ENCODE measurements around the gene RGS6. TPM values are rescaled to one million over a fixed set of nuclear protein-coding genes. Genes with fewer than 3 reads are reported as not detected.

The RGS6 gene
- total and polyA plus RNA-seq, 4 donors, result 0.21 to 5.4 (median 0.45) TPM

DNA sequence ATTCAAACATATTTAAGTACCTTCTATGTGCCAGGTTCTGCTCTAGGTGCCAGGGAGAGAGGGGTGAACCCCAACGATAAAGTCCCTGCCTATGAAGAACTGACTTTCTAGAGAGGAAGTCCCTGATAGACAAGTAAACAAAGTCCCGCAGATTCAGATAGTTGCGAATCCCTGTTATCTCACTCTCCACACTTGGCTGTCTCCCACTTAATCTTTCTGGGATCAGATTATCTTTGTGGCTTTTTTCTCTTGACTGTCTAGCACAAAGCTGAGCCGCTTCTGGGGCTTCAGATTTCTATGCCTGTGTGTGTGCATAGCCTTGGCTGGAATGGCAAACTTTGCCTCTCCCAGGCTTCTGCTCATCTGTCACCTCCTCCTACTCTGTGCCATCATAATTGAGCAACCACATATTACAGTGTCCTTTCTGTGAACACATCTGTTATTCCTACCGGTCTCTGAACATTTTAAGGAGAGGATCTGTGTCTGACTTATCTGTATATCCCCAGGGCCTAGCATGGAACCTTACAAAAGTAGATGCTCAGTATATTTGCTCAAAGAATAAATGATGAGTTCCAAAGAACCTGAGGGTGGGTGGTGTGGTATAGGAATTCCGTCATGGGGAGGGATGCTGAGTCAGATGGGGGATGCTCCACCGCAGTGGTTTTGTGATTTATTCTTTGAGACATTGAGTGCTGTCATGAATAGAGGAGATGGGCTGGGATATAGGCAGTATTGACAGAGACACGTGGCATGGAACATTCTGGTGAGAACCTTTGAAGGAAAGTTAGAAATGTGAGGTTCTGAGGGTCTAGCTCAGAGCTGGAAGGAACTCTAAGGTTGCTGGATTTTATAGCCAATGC lies 28.5 kb downstream of the RGS6 start:
- no peak for ATAC-seq (ENCODE audit: insufficient read depth, low FRiP score)

DNA sequence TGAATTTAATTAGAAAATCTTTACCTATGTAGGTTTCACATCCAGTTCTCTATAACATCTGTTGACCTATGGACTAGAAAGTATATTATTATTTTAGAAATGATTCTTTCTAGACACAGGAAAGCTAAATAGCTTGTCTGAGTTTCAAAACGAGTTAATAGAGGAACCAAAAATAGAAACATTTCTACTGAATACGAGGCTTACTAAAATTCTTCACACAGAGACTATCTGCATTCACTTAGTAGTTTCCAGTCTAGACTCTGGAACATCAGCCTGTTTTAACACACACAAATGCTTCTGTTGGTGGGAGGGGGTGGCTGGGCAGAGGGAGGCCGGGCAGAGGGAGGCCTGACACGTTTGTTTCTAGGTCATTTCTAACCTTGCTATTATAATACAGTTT lies 29.7 kb downstream of the RGS6 start:
- no peaks in the 10 kb centered on the region for H3K9me3 ChIP-seq (ENCODE audit: control insufficient read depth in 4 of 4, insufficient read depth in 3 of 4, low read length in 3 of 4)
- no peaks in the 10 kb centered on the region for H3K36me3 ChIP-seq (ENCODE audit: control insufficient read depth in 4 of 4, insufficient read depth in 4 of 4, low read length in 4 of 4)
- H3K9ac ChIP-seq (ENCODE audit: insufficient read depth in 1 of 2, low read length in 2 of 2), result no peak overlapping the region
- ATAC-seq (ENCODE audit: insufficient read depth, low FRiP score) (no peak), DNase-seq (no peak)
- 66 to 69% methylated on average over 4 of the region's 4 CpGs for WGBS, 2 donors
- H3K4me3 ChIP-seq, result no peak overlapping the region
- peaks cover 0 to 13% (median 4%) of the 10 kb centered on the region in 5 donors for H3K4me1 ChIP-seq (ENCODE audit: control insufficient read depth in 5 of 5, insufficient read depth in 5 of 5, low read length in 5 of 5)
- no peak overlapping the region for H3K27ac ChIP-seq (ENCODE audit: low read depth in 1 of 2, low read length in 1 of 2)
- TF ChIP-seq, protein P1, sequence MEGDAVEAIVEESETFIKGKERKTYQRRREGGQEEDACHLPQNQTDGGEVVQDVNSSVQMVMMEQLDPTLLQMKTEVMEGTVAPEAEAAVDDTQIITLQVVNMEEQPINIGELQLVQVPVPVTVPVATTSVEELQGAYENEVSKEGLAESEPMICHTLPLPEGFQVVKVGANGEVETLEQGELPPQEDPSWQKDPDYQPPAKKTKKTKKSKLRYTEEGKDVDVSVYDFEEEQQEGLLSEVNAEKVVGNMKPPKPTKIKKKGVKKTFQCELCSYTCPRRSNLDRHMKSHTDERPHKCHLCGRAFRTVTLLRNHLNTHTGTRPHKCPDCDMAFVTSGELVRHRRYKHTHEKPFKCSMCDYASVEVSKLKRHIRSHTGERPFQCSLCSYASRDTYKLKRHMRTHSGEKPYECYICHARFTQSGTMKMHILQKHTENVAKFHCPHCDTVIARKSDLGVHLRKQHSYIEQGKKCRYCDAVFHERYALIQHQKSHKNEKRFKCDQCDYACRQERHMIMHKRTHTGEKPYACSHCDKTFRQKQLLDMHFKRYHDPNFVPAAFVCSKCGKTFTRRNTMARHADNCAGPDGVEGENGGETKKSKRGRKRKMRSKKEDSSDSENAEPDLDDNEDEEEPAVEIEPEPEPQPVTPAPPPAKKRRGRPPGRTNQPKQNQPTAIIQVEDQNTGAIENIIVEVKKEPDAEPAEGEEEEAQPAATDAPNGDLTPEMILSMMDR (IDR thresholded peaks at IDR 0.05; ENCODE audit: control extremely low read depth, extremely low read depth), result no peak
- no peaks in the 10 kb centered on the region for H3K27me3 ChIP-seq (ENCODE audit: control insufficient read depth in 3 of 3, insufficient read depth in 3 of 3, low read length in 2 of 3)

More for the DNA sequence above, 28.5 kb downstream of the RGS6 start:
- no peak overlapping the region for H3K4me3 ChIP-seq
- no peak overlapping the region for H3K27ac ChIP-seq (ENCODE audit: low read depth in 1 of 2, low read length in 1 of 2)
- TF ChIP-seq, protein P1 (IDR thresholded peaks at IDR 0.05; ENCODE audit: control extremely low read depth, extremely low read depth), result no peak
- no peaks in the 10 kb centered on the region for H3K36me3 ChIP-seq (ENCODE audit: control insufficient read depth in 4 of 4, insufficient read depth in 4 of 4, low read length in 4 of 4)
- no peaks in the 10 kb centered on the region for H3K27me3 ChIP-seq (ENCODE audit: control insufficient read depth in 3 of 3, insufficient read depth in 3 of 3, low read length in 2 of 3)
- H3K4me1 ChIP-seq (ENCODE audit: control insufficient read depth in 5 of 5, insufficient read depth in 5 of 5, low read length in 5 of 5), result peaks cover 0 to 13% (median 4%) of the 10 kb centered on the region in 5 donors
- no peak overlapping the region for H3K9ac ChIP-seq (ENCODE audit: insufficient read depth in 1 of 2, low read length in 2 of 2)
- no peak for DNase-seq
- 71 to 77% methylated on average over 8 of the region's 8 CpGs for WGBS, 2 donors
- no peaks in the 10 kb centered on the region for H3K9me3 ChIP-seq (ENCODE audit: control insufficient read depth in 4 of 4, insufficient read depth in 3 of 4, low read length in 3 of 4)

DNA sequence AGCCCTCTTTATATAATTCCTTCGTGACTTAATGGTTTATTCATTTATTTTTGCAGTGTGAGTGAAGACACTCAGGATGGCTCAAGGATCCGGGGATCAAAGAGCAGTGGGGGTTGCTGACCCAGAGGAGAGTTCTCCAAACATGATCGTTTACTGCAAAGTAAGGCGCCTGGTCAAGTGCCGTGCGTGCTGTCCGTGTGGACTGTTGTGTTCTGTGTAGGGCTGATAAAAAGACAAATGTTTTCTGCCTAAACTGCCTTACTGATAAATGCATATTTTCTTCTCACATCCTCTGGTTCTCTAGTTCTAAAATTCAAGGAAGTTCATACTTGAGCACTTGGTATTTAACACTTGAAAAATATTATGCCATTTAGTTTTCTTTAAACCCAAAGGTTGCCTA lies 32.5 kb downstream of the RGS6 start:
- WGBS, 2 donors, result 59 to 74% methylated on average over 7 of the region's 7 CpGs
- Histone ChIP-seq H3K27me3 (ENCODE audit: control insufficient read depth in 3 of 3, insufficient read depth in 3 of 3, low read length in 2 of 3) (peaks cover 0 to 2% (median 0%) of the 10 kb centered on the region in 3 donors), H3K36me3 (ENCODE audit: control insufficient read depth in 4 of 4, insufficient read depth in 4 of 4, low read length in 4 of 4) (no peaks in the 10 kb centered on the region), H3K4me3 (no peak overlapping the region), H3K9ac (ENCODE audit: insufficient read depth in 1 of 2, low read length in 2 of 2) (no peak overlapping the region), H3K9me3 (ENCODE audit: control insufficient read depth in 4 of 4, insufficient read depth in 3 of 4, low read length in 3 of 4) (no peaks in the 10 kb centered on the region), H3K27ac (ENCODE audit: low read depth in 1 of 2, low read length in 1 of 2) (no peak overlapping the region), H3K4me1 (ENCODE audit: control insufficient read depth in 5 of 5, insufficient read depth in 5 of 5, low read length in 5 of 5) (peaks cover 0 to 4% (median 2%) of the 10 kb centered on the region in 5 donors)
- DNase-seq (no peak), ATAC-seq (ENCODE audit: insufficient read depth, low FRiP score) (no peak)
- TF ChIP-seq, protein P1 (IDR thresholded peaks at IDR 0.05; ENCODE audit: control extremely low read depth, extremely low read depth), result no peak

Data from lung (tissue), 12 donors.